Stimulated activated CD8-positive, alpha-beta memory T cell treated with anti-CD3 and anti-CD28 coated beads, Interleukin-4, amount 100 ng/mL, for 1 hour (primary cell): ENCODE results near the gene FAM216A.
"Not testable (repeated sequence)": the region's sequence is repeated elsewhere in the genome, so short reads cannot be mapped to it uniquely, and the experiment has no call there.

Experiments used
- DNase-seq, 2 donors: peaks; one replicate each; pipeline ENCODE4 v3.0.0-alpha.2; 2020; ENCODE audit warnings: low read depth in 2 of 2, low spot score in 1 of 2

The FAM216A gene

GRCh38 chr12:110498984-110499706 is 30.5 kb downstream of the FAM216A start:
- no peak for DNase-seq

- DNase-seq = no peak
Measured at GRCh38 chr12:110501399-110501751, 32.7 kb downstream of the FAM216A start.

GRCh38 chr12:110501752-110502738 is 33.4 kb downstream of the FAM216A start, which contains the start of the genes RAD9B and VPS29:
TSS of gene RAD9B (plus strand) at chr12:110502331. CDS start at chr12:110502338, 7 bp downstream.
TSS of gene VPS29 (minus strand) at chr12:110502111. CDS start at chr12:110502051, 60 bp downstream.
- peak; percentile 92 to 97 for DNase-seq

- no peak for DNase-seq
Measured at GRCh38 chr12:110503432-110503831, 34.8 kb downstream of the FAM216A start.

- no peak for DNase-seq
Measured at GRCh38 chr12:110505332-110505731, 36.7 kb downstream of the FAM216A start.

GRCh38 chr12:110508071-110508586 is 39.5 kb downstream of the FAM216A start:
- DNase-seq = no peak

GRCh38 chr12:110513842-110514241 is 45.2 kb downstream of the FAM216A start:
- DNase-seq = no peak

- DNase-seq = no peak
Measured at GRCh38 chr12:110514363-110514762, 45.7 kb downstream of the FAM216A start.

GRCh38 chr12:110516995-110517394 is 48.4 kb downstream of the FAM216A start:
- DNase-seq = no peak

GRCh38 chr12:110518014-110518413 is 49.4 kb downstream of the FAM216A start:
- DNase-seq = not testable (repeated sequence)

GRCh38 chr12:110520876-110521712 is 52.4 kb downstream of the FAM216A start:
- DNase-seq = not testable (repeated sequence)

- DNase-seq = no peak
Measured at GRCh38 chr12:110528277-110528839, 59.7 kb downstream of the FAM216A start.

- no peak for DNase-seq
Measured at GRCh38 chr12:110530511-110530910, 61.9 kb downstream of the FAM216A start.

GRCh38 chr12:110531741-110532333 is 63.2 kb downstream of the FAM216A start:
- no peak for DNase-seq

- no peak for DNase-seq
Measured at GRCh38 chr12:110532644-110533043, 64.0 kb downstream of the FAM216A start.

GRCh38 chr12:110533607-110534006 is 65.0 kb downstream of the FAM216A start:
- no peak for DNase-seq

- no peak for DNase-seq
Measured at GRCh38 chr12:110534811-110535210, 66.2 kb downstream of the FAM216A start.

GRCh38 chr12:110536834-110537604 is 68.4 kb downstream of the FAM216A start:
- no peak for DNase-seq
